Anterior cingulate cortex (tissue), 58 donors: ENCODE data around the gene PRAC1.

Experiments
- DNase-seq, 58 donors: peaks; one replicate each; lab custom pipeline; 2025; lab: John Stamatoyannopoulos, UW

PRAC1 gene

DNA sequence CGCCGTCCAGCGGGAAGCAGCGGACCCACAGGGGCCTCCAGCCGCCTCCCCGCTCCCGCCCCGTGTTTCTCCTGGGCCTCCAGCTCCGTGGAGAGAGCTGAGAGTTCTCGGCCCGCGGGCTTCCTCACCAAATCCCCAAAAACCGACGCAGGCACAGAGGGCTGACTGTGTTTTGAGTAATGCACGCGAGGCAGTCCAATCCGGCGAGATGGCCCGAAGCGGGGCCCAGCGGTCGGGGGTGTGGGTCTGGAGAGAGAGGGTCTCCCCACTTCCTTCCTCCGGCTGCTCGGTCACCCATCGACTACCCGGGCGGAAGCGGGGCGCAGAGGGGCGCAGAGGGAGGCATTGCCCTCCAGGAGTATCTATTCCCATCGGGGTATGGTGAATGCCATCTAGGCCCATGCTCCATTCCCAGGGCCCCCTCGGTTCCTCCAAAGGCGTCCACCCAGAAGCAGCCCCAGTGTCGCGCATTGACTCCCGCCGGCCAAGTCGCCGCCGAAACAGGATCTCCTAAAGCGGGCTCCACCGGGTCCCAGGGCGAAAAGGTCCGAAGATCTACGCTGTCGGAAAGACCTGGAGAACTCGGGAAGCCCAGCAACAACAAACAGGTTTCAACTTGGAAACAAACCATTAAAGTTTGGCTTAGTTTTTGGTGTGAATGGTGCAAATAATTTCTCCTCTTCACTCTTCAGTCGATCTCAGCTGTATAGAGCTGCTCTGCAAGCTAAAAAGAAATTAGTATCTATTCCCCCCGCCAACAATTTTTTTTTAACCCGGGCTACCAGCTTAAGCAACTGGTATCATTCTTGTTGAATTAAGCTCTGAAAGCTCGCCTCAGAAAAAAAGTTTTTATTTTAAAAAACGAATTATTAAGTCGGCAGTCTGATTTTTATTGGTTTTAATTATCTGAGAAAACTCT is 25.4 kb upstream of the PRAC1 start:
- DNase-seq, result no peak

GRCh38 chr17:48746916-48747444 is 24.7 kb upstream of the PRAC1 start:
- no peak for DNase-seq

DNA sequence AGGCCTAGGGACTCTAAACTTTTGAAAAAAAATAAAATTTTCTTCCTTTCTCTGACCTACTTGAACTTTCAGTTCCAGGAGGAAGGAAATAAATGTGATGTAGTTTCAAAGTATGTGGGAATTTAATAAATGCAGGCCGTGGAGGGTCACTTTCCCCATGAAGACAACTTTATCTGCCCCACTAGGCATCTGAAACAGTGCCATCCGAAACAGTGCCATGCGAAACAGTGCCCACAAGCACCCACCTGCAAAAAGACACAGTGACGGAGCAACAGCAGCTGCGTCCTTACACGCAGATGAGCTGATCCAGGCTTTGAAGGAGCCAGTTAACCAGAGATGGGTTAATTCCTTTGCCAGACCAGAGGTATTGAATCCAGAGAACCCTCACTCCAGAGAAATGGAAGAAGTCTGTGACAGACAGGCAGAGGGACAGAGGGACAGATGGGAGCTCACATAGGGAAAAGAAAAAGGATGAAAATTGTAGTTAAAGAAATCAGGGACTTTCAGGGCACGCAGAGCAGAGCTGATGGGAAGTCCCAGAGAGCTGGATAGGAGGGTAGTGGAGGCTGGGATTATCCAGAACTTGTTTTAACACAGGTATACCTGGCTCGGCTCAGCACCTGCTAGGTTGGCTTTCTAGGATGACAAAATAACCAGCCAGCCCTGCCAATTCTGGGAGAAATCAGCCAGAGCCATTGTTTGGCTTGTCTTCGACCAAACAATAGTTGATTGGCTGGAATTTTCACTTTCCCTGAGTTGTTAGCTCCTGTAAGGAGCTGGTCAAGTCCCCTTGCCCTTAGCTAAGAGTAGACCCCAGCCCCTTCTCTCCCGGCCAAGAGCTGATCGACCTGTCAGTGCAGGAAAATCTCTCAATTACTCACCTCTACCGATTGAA is 23.3 kb upstream of the PRAC1 start:
- no peak for DNase-seq

DNA sequence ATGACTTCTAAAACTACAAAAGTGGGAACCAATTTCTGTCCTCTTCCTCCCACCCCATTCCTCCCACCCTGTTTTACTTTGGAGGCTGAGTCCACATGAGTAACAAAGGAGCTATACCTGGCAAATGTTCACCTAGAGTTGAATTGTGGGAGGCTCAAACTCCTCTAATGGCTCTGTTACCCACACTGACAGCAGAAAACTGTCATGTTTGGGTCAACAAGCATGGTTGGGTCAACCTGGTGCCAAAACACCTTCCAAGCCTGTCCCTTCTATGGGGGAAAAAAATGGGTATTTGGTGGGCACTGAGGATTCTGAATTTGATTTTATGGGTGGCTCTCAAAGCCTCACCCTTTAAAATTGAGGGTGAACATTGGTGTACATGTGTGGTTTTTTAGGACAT is 18.2 kb upstream of the PRAC1 start:
- no peak for DNase-seq

DNA sequence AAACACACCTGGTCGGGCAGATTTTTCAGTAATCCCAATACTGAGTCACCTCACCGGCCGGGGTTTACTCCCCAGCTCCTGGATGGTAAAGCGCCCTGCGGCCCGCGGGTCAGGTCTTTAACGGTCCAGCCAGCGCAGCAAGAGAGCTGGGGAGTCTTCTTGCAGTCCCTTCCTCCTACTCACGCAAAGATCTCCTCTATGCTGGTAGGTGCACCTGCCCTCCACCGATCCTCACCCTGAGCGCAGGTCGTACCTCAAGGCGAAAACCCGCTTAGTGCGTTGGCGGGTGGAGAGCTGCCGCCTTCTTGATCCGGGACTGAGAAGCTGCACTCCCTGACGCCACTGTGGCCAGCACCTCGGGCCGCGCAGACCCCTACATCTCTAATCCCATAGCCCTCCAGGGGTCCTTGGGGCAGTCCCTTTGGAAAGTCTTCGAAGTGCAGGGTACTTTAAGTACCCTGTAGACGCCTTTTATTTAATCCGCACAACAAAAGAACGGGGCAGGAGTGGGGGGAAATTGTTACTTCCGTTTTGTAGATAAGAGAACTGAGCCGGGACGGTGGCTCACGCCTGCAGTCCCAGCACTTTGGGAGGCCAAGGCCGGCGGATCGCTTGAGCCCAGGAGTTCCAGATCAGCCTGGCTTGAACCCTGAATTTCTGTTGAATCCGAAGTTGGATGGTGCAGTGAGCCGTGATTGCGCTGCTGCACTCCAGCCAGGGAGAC is 16.6 kb upstream of the PRAC1 start:
- DNase-seq, result no peak

DNA sequence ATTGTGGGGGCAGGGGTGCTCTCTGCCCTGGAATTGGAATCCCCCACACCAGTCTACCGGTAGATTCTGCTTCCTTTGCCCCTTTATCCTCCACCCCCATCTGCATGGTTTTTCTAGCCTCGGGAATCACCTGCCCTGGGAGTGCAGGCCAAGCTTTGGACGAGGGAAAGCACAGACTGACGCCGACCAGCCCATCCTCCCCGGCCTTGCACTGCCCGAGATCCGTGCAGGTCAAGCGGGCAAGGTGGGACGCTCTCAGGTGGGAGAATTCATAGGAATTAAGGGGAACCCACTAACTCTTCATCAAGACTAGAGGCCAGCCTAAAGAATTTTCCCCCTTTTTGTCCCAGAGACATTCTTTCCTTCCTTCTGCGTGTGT is 16.1 kb upstream of the PRAC1 start:
- no peak for DNase-seq

DNA sequence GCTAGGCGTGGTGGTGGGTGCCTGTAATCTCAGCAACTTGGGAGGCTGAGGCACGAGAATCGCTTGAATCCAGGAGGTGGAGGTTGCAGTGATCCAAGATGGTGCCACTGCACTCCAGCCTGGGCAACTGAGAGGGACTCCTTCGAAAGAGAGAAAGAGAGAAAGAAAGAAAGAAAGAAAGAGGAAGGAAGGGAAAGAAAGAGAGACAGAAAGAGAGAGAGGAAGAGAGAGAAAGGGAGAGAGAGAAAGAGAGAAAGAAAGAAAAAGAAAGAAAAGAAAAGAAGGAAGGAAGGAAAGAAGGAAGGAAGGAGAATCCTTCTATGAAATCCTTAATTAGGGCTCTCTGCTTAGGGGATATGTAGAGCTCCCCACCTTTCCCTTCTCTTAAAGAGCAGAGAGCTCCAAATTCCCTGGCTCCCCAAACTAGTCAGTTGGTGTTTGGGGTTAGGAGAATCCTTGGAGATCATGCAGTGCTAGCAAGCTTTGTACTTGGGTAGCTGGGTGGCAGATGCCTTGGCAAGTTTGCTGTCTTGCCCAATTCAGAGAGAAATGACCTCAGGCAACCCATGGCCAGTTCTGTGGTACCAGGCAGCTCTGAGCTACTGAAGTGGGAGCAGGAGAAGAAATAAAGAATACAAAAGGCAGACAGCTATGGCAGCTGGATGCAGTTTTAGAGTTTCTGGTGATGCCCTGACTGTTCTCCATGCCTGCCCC is 15.2 kb upstream of the PRAC1 start:
- DNase-seq, result no peak

GRCh38 chr17:48735062-48735351 is 12.7 kb upstream of the PRAC1 start:
- no peak for DNase-seq

GRCh38 chr17:48734333-48735061 is 12.2 kb upstream of the PRAC1 start:
- no peak for DNase-seq

GRCh38 chr17:48733632-48734328 is 11.5 kb upstream of the PRAC1 start:
- no peak for DNase-seq

GRCh38 chr17:48732688-48733629 is 10.6 kb upstream of the PRAC1 start:
- no peak for DNase-seq

DNA sequence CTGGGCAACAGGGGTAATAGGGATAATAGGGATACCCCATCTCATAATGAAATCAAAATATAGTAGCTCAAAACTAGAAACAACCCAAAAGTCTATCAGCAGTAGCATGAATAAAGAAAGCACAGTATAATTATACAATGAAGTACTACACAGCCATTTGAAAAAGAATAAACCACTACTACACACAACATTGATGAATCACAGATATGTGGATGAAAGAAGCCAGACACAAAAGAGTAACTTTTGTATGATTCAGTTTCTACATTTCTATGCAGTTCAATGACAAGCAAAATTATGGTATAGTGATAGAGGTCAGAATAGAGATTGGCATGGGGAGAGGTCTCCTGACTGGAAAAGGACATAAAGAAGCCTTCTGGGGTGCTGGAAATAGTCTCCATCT is 9.0 kb upstream of the PRAC1 start:
- DNase-seq, result no peak

DNA sequence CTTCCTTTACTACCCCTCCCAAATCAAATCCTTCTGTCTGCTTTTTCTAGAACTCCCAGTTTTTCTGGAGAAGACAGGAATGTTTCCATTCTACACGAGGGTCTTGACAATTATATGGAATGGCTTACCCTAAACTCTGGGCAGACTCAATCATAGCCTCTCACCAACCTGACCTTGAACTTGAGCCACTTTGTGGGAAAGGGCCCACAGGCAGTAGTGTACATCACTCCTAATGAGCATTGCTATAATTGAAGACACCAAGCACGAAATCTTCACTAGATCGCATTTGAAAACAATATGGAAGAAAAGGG is 7.9 kb upstream of the PRAC1 start:
- no peak for DNase-seq

- no peak for DNase-seq
Observed at GRCh38 chr17:48729335-48730239, 7.3 kb upstream of the PRAC1 start.

DNA sequence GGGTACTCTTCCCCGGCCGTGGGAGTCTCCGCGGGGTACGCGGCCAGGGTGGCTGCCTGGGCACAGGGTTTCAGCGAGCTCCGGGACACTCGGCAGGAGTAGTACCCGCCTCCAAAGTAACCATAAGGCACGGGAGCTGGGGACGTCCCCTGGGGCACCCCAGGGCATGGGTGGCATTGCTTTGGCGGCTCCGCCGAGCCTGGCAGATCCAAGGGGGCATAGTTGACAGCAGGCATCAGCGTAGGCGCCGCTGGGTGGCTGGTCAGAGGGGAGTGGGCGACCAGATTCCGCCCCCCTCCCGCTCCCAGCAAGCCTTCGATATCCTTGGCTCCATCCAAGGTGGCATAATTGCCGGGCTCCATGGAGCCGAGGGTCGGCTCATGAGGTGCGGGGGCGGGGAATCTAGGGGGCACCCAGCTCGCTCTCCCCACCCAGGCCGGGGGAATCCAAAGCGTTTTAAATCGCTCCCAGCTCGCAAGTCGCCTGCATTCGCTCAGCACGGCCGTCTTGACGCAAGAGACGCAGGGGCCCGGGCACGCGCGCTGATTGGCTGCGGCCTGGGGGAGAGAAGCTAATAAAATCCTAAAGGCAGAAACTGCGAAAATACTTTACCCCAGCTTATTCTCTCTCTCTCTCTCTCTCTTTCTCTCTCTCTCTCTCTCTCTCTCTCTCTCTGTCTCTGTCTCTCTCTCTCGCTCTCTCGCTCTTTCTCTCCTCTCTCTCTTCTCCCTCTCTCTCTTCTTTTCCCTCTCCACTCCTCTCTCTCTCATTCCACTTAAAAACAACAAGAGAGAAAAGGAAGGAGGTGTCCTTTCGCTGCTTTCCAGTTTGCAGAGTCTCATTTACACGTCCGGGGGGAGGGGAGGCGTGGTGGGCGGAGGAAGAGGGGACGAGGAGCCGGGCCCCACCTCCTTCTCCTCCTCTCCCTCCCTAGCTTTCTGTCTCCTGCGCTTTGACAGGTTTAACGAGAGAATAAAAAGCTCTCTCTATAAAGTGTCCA is 6.2 kb upstream of the PRAC1 start, which contains the start of gene HOXB13:
TSS of gene HOXB13 (minus strand) at position 519 of the 1,000 bp plus-strand sequence. CDS start at position 362, 157 bp downstream.
- no peak for DNase-seq
